ENCODE results near the gene OR51B6. TPM values are rescaled to one million over a fixed set of nuclear protein-coding genes. Genes with fewer than 3 reads are reported as not detected.

OR51B6 gene
- total and polyA plus RNA-seq, 2 of the 13 experiments (the other 11 are each of a cell fraction or from before 2014, with no cell fraction given): not detected

GRCh38 chr11:5383576-5383975, 32.3 kb downstream of the OR51B6 start, which contains the start of gene OR51M1:
OR51M1 (plus strand) TSS chr11:5383812; CDS start chr11:5389399, 5,587 bp downstream.
- Histone ChIP-seq H3K27me3 (ENCODE audit: control insufficient read depth in 1 of 2, insufficient read depth in 2 of 2, low read length in 2 of 2) (no peaks in the 10 kb centered on the region), H3K9ac (ENCODE audit: insufficient read depth, low read depth, low read length) (no peak within 1 kb of the TSS), H3K4me3 (replicated peaks in 1 of 3; ENCODE audit: insufficient read depth in 1 of 3, low read depth in 2 of 3, low read length in 3 of 3) (no peak within 1 kb of the TSS), H3K36me3 (replicated peaks in 1 of 2; ENCODE audit: control insufficient read depth in 1 of 2, insufficient read depth in 2 of 2, low read length in 2 of 2) (no peaks in the 10 kb centered on the region), H3K4me1 (ENCODE audit: insufficient read depth, low read length) (no peaks in the 10 kb centered on the region), H3K4me2 (ENCODE audit: low read depth, low read length) (no peak within 1 kb of the TSS), H3K27ac (ENCODE audit: extremely low read length, insufficient read depth, low read length) (no peak within 1 kb of the TSS), H4K20me1 (ENCODE audit: insufficient read depth, low read length) (0 out of 2 replicates have a peak, but pooled peaks cover 3% of the 10 kb centered on the region), H3K9me3 (ENCODE audit: low read length) (no peaks in the 10 kb centered on the region), H2AFZ (ENCODE audit: low read length) (no peak within 1 kb of the TSS), H3K79me2 (ENCODE audit: insufficient read depth, low read length) (no peaks in the 10 kb centered on the region)
- intact Hi-C loops (cut with micrococcal nuclease; ENCODE audit: unreplicated experiment) (no loop called here), in situ Hi-C loops (cut with HindIII; ENCODE audit: extremely low pct_ligation_motif_present, low pct_unique_long_range_greater_than_20kb) (loop anchor here (5.0 to 10.0 kb wide), 2 partner anchors 181 to 259 kb away; partner anchors contain the start of gene OR51V1)
- BruUV-seq (replicated peaks): no TSS peak
- ATAC-seq (no peak), DNase-seq (ENCODE audit: low spot score) (no peak), FAIRE-seq (no peak)
- TF ChIP-seq NR2C2 (CRISPR knock-in tag; IDR thresholded peaks at IDR 0.05; ENCODE audit: borderline replicate concordance): no peak
- TF ChIP-seq GTF2F1 (IDR thresholded peaks at IDR 0.05; ENCODE audit: low read length): no peak
- no peak for TF ChIP-seq MAFF (IDR thresholded peaks at IDR 0.05; ENCODE audit: low read depth, low read length)
- no peak for TF ChIP-seq PHF5A (CRISPR knock-in tag; IDR thresholded peaks at IDR 0.05; ENCODE audit: low read depth, unreplicated experiment)
- TF ChIP-seq CREB3 (CRISPR knock-in tag; IDR thresholded peaks at IDR 0.05): no peak
- TF ChIP-seq PBX2 (CRISPR knock-in tag; IDR thresholded peaks at IDR 0.05): no peak
- TF ChIP-seq CHCHD3 (CRISPR knock-in tag; IDR thresholded peaks at IDR 0.05): no peak
- no peak for TF ChIP-seq ZNF672 (CRISPR knock-in tag; IDR thresholded peaks at IDR 0.05)
- no peak for TF ChIP-seq THYN1 (CRISPR knock-in tag; IDR thresholded peaks at IDR 0.05; ENCODE audit: borderline replicate concordance, low read depth)
- no peak for TF ChIP-seq NCOA1 (CRISPR knock-in tag; IDR thresholded peaks at IDR 0.05)
- no peak for TF ChIP-seq DNMT1 (CRISPR knock-in tag; IDR thresholded peaks at IDR 0.05)
- TF ChIP-seq ZSCAN9 (CRISPR knock-in tag; IDR thresholded peaks at IDR 0.05; ENCODE audit: borderline replicate concordance): no peak
- TF ChIP-seq HDAC2 (CRISPR knock-in tag; IDR thresholded peaks at IDR 0.05): no peak
- no peak for TF ChIP-seq ZNF816 (CRISPR knock-in tag; IDR thresholded peaks at IDR 0.05; ENCODE audit: borderline replicate concordance)
- TF ChIP-seq ZKSCAN5 (CRISPR knock-in tag; IDR thresholded peaks at IDR 0.05): no peak
- no peak for TF ChIP-seq ZFP62 (CRISPR knock-in tag; IDR thresholded peaks at IDR 0.05)
- no peak for TF ChIP-seq IKZF5 (CRISPR knock-in tag; IDR thresholded peaks at IDR 0.05)
- no peak for TF ChIP-seq HOXA3 (CRISPR knock-in tag; IDR thresholded peaks at IDR 0.05)
- ChIA-PET CTCF (ENCODE audit: low intra/inter-chr PET ratio, low total read pairs) (no interaction called here), POLR2A (no interaction called here)
- WGBS (ENCODE audit: low lambda C conversion rate): 0% methylated on average over 1 of the region's 1 CpG
